ENCODE data around the gene OR1N2. TPM values are rescaled to one million over a fixed set of nuclear protein-coding genes. Genes with fewer than 3 reads are reported as not detected.
"Not testable (repeated sequence)": the region's sequence is repeated elsewhere in the genome, so short reads cannot be mapped to it uniquely, and the experiment has no call there.

OR1N2 gene
- total RNA-seq, 1 experiment from 2014 or later: not detected

DNA sequence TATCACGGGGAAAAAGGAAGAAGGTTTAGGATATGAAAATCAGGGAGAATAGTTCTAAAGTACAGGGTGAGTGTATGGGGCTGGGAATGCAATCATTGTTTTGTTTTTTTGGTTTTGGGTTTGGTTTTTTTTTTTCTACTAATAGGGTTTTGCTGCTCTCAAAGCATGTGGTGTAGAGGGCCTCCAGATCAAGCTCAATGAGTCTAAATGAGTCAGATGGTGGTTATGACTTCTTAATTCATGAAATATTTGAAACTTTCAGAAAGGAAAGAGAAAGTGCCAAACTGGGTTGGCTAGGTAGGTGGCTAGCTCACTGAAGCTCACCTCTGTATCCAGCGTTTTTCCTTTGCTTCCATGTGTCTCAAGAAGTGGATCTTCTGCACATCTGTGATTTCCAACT, 19.5 kb downstream of the OR1N2 start:
- H3K4me3 ChIP-seq: no peak overlapping the region
- H3K27me3 ChIP-seq: no peaks in the 10 kb centered on the region
- DNase-seq: no peak
- no peaks in the 10 kb centered on the region for H3K9me3 ChIP-seq
- H3K36me3 ChIP-seq: no peaks in the 10 kb centered on the region

- Histone ChIP-seq H3K9me3 (no peaks in the 10 kb centered on the region), H3K27me3 (no peaks in the 10 kb centered on the region), H3K36me3 (no peaks in the 10 kb centered on the region), H3K4me3 (no peak overlapping the region)
- no peak for DNase-seq
Observed at GRCh38 chr9:122579874-122580273, 27.0 kb downstream of the OR1N2 start.

- no peak overlapping the region for H3K4me3 ChIP-seq
- no peak for DNase-seq
- no peaks in the 10 kb centered on the region for H3K9me3 ChIP-seq
- no peaks in the 10 kb centered on the region for H3K36me3 ChIP-seq
- no peaks in the 10 kb centered on the region for H3K27me3 ChIP-seq
Observed at GRCh38 chr9:122580360-122580759, 27.4 kb downstream of the OR1N2 start.

DNA sequence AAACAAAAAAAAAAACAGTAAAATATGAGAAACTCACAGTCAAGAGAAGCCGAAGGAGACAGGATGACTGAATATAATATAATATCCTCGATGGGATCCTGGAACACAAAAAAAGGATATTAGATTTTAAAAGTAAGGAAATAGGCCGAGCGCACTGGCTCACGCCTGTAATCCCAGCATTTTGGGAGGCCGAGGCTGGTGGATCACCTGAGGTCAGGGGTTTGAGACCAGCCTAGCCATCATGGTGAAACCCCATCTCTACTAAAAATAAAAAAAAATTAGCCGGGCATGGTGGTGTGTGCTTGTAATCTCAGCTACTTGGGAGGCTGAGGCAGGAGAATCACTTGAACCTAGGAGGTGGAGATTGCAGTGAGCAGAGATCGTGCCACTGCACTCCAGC, 30.4 kb downstream of the OR1N2 start, which contains the start of gene OR1L8:
Gene OR1L8 (minus strand): TSS at position 101 of the 400 bp plus-strand sequence. CDS start 14,907 bp downstream, outside the sequence.
- not testable (repeated sequence) for DNase-seq, H3K27me3 ChIP-seq, H3K9me3 ChIP-seq, H3K4me3 ChIP-seq, H3K36me3 ChIP-seq

Other genes starting within 250 kb of the OR1N2 start
- not detected in 2 replicates for gene PTGS1, start 182.1 kb upstream of the OR1N2 start, total RNA-seq (2014; rRNA removed; shearing (Covaris generic); ENCODE audit: low replicate concordance)
- not detected in 2 replicates for gene OR1J1, start 75.2 kb upstream of the OR1N2 start, total RNA-seq (2014; rRNA removed; shearing (Covaris generic); ENCODE audit: low replicate concordance)
- gene OR1J2, start 42.3 kb upstream of the OR1N2 start, total RNA-seq (2014; rRNA removed; shearing (Covaris generic); ENCODE audit: low replicate concordance): not detected in 2 replicates
- not detected in 2 replicates for gene OR1J4, start 34.0 kb upstream of the OR1N2 start, total RNA-seq (2014; rRNA removed; shearing (Covaris generic); ENCODE audit: low replicate concordance)
- not detected in 2 replicates for gene OR1N1, start 25.8 kb upstream of the OR1N2 start, total RNA-seq (2014; rRNA removed; shearing (Covaris generic); ENCODE audit: low replicate concordance)
- not detected in 2 replicates for gene OR1L8, start 30.3 kb downstream of the OR1N2 start, total RNA-seq (2014; rRNA removed; shearing (Covaris generic); ENCODE audit: low replicate concordance)
- gene OR1Q1, start 61.6 kb downstream of the OR1N2 start, total RNA-seq (2014; rRNA removed; shearing (Covaris generic); ENCODE audit: low replicate concordance): not detected in 2 replicates
- not detected in 2 replicates for gene OR1B1, start 104.5 kb downstream of the OR1N2 start, total RNA-seq (2014; rRNA removed; shearing (Covaris generic); ENCODE audit: low replicate concordance)
- gene OR1L1, start 108.6 kb downstream of the OR1N2 start, total RNA-seq (2014; rRNA removed; shearing (Covaris generic); ENCODE audit: low replicate concordance): not detected in 2 replicates
- not detected in 2 replicates for gene OR1L3, start 122.0 kb downstream of the OR1N2 start, total RNA-seq (2014; rRNA removed; shearing (Covaris generic); ENCODE audit: low replicate concordance)
- not detected in 2 replicates for gene OR1L4, start 170.9 kb downstream of the OR1N2 start, total RNA-seq (2014; rRNA removed; shearing (Covaris generic); ENCODE audit: low replicate concordance)
- not detected in 2 replicates for gene OR1L6, start 189.2 kb downstream of the OR1N2 start, total RNA-seq (2014; rRNA removed; shearing (Covaris generic); ENCODE audit: low replicate concordance)
- not detected in 2 replicates for gene OR5C1, start 235.8 kb downstream of the OR1N2 start, total RNA-seq (2014; rRNA removed; shearing (Covaris generic); ENCODE audit: low replicate concordance)
- gene OR1K1, start 247.0 kb downstream of the OR1N2 start, total RNA-seq (2014; rRNA removed; shearing (Covaris generic); ENCODE audit: low replicate concordance): not detected in 2 replicates